Body of pancreas (tissue), 4 donors: ENCODE data around the gene ZSCAN20.

Experiments used
- POLR2A ChIP-seq, 3 donors: fragments of 450-650 bp; IDR thresholded peaks; one replicate each; pipeline ENCODE4 v1.6.1; 2016; ENCODE audit warnings: antibody characterized with exemption in 3 of 3, mild to moderate bottlenecking in 2 of 3
- TF ChIP-seq, protein P1 (sequence below), 7 experiments: fragments of 450-650 bp in 4 of 7; fragments of 200-600 bp in 3 of 7; sonication (generic) in 3 of 7; IDR thresholded peaks; one replicate each; pipeline ENCODE4 v1.5.1; 2016 to 2019; ENCODE audit warnings: antibody characterized with exemption in 7 of 7

DNA sequence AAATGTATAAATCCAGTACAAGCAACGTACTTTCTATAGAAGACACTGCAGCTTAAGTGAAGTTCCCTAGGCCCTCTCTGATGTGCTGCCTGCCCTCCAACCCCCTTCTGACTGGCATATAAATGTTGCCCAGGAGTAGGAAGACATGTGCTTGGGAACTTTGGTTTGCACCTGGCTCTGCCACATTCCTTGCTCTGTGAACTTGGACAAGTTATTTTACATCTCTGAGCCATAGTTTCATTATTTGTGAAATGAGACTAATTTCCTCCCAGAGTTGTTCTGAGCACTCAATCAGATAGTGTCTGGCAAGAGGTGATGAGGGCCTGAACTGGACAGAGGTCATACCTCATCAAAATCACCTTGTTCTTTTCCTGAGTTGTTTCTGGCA lies 38.1 kb upstream of the ZSCAN20 start:
- TF ChIP-seq POLR2A (IDR thresholded peaks at IDR 0.05): no peak
- TF ChIP-seq, protein P1, sequence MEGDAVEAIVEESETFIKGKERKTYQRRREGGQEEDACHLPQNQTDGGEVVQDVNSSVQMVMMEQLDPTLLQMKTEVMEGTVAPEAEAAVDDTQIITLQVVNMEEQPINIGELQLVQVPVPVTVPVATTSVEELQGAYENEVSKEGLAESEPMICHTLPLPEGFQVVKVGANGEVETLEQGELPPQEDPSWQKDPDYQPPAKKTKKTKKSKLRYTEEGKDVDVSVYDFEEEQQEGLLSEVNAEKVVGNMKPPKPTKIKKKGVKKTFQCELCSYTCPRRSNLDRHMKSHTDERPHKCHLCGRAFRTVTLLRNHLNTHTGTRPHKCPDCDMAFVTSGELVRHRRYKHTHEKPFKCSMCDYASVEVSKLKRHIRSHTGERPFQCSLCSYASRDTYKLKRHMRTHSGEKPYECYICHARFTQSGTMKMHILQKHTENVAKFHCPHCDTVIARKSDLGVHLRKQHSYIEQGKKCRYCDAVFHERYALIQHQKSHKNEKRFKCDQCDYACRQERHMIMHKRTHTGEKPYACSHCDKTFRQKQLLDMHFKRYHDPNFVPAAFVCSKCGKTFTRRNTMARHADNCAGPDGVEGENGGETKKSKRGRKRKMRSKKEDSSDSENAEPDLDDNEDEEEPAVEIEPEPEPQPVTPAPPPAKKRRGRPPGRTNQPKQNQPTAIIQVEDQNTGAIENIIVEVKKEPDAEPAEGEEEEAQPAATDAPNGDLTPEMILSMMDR (IDR thresholded peaks at IDR 0.05): no peak
